Left ventricle myocardium inferior (tissue), 1 donor: ENCODE data around the gene MROH7. TPM values are rescaled to one million over a fixed set of nuclear protein-coding genes. Genes with fewer than 3 reads are reported as not detected.

ENCODE experiments used
- DNase-seq: peaks from one replicate; pipeline ENCODE4 v3.0.0-alpha.2; 2020
- H3K27ac ChIP-seq: fragments of 200-600 bp; replicated peaks from 2 replicates; pipeline ENCODE4 v1.8.0; 2021
- H3K27me3 ChIP-seq: fragments of 200-600 bp; 2 replicates; pipeline ENCODE4 v1.8.0; 2021; ENCODE audit warnings: low read depth
- H3K36me3 ChIP-seq: fragments of 200-600 bp; 2 replicates; pipeline ENCODE4 v1.8.0; 2021
- H3K4me1 ChIP-seq: fragments of 200-600 bp; 2 replicates; pipeline ENCODE4 v1.8.0; 2021
- H3K4me3 ChIP-seq: fragments of 200-600 bp; 2 replicates; pipeline ENCODE4 v1.8.0; 2021; ENCODE audit warnings: mild to moderate bottlenecking, moderate library complexity
- H3K9me3 ChIP-seq: fragments of 200-600 bp; replicated peaks from 2 replicates; pipeline ENCODE4 v1.8.0; 2021
- intact Hi-C: fragments of 100-400 bp; cut with micrococcal nuclease; formaldehyde crosslinking; loops from one replicate; pipeline ENCODE4 v1.11.0; 2022
- long read RNA-seq: library from polyadenylated mRNA; unstranded; transcript quantifications from one replicate; pipeline ENCODE4 v2.0.0, GENCODE V29; 2021
- total RNA-seq: library from RNA; stranded (reverse); fragmentation: NEBNext Ultra II Directional; extraction: Animal tissue kit (Norgen Biotek cat#: 25700); gene quantifications from one replicate; pipeline ENCODE4 v1.2.1, GENCODE V29; 2021
- TF ChIP-seq, protein P1 (sequence below): fragments of 200-600 bp; IDR thresholded peaks from 2 replicates; pipeline ENCODE4 v1.8.0; 2021; ENCODE audit warnings: antibody characterized with exemption, mild to moderate bottlenecking, borderline replicate concordance
- donor health status: DM: no; HTN: yes; CAD: no; lungs with severe emphysema.

MROH7 gene
- 6.8 TPM for total RNA-seq
- long read RNA-seq, partial matches to known transcripts = 2 of 3 reads
- long read RNA-seq, other reads (novel, unspliced or antisense) = 1 of 3 reads

DNA sequence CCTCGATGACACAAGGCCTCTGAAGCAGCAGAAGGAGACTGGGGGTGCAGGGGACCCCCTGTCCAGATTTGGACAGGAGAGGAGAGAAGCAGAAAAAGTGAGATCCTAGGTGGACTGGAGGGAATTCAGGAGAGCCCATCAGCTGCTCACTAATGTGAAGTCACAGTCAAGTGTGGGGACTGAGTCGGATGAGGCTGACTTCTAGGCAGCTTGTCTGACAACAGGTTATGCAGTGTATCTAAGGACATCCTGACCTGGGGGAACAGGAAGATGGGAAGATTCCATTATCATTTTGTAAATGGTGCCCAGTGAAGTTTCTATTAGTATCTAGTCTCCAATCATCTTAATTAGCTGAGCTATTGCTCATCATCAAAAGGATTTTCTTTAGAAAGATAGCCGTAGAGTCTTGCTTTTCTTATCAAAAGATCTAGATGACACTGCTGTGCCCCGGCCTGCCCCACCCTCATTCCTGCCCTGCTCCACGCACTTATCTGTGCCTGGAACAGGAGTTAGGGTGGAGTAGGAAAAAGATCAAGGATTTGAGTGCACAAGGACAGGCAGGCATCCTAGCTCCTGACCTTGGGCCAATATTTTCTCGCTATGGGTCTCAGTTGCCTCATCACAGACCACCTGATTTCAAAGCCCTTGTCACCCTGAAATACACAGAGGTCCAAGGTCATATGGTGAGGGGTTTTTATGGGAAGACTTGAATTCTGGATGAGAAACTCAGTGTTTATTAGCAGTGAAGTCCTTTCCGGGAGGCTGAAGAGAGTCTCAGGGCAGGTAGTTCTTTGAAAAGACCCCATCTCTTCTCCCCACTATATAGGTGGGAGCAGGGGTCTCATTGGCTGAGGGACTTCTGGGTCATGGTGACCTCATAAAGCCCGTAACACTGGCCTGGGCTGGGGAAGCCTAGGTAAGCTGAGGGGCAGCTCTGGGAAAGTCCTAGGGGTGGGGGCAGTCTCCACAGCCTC, at the start of gene MROH7:
Gene MROH7, plus strand, starts transcription at position 924 of the 974 bp plus-strand sequence. CDS start 11,141 bp downstream, outside the sequence.
- H3K4me1 ChIP-seq = peaks cover 2% of the 10 kb centered on the region
- TF ChIP-seq, protein P1, sequence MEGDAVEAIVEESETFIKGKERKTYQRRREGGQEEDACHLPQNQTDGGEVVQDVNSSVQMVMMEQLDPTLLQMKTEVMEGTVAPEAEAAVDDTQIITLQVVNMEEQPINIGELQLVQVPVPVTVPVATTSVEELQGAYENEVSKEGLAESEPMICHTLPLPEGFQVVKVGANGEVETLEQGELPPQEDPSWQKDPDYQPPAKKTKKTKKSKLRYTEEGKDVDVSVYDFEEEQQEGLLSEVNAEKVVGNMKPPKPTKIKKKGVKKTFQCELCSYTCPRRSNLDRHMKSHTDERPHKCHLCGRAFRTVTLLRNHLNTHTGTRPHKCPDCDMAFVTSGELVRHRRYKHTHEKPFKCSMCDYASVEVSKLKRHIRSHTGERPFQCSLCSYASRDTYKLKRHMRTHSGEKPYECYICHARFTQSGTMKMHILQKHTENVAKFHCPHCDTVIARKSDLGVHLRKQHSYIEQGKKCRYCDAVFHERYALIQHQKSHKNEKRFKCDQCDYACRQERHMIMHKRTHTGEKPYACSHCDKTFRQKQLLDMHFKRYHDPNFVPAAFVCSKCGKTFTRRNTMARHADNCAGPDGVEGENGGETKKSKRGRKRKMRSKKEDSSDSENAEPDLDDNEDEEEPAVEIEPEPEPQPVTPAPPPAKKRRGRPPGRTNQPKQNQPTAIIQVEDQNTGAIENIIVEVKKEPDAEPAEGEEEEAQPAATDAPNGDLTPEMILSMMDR = no peak
- H3K9me3 ChIP-seq = peaks cover 22% of the 10 kb centered on the region
- no peaks in the 10 kb centered on the region for H3K27me3 ChIP-seq
- DNase-seq = no peak
- intact Hi-C loops = no loop called here
- H3K36me3 ChIP-seq = peaks cover 2% of the 10 kb centered on the region
- H3K27ac ChIP-seq = no peak within 1 kb of the TSS
- H3K4me3 ChIP-seq = no peak within 1 kb of the TSS

DNA sequence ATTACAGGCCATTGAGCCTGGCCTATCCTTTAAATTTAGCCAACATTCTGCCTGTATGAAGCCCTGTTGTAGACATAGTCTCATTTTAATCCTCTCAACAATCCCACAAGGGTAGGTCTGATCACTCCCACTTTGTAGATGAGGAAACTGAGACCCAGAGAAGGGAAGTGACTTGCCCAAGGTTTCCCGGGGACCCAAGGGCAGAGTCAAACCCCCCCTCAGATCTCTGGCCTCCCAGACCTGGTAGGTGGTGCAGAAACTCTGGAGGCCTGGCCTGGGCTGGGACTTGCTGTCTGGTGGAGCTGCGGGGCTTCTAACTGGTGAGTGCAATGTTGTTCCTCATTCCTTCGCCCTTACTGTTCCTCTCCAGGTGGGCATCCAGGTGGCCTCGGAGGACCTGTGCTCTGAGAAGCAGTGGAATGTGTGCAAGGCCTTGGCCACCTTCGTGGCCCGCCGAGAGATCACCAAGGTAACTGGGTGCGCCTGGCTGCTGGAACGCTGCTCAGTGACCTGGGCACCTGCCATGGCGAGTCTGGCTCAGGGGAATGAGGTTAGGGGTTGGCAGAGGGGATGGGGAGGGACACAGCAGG, 47.9 kb upstream of the MROH7 start:
- no peak overlapping the region for H3K4me3 ChIP-seq
- TF ChIP-seq, protein P1 = no peak
- H3K9me3 ChIP-seq = no peaks in the 10 kb centered on the region
- H3K27me3 ChIP-seq = no peaks in the 10 kb centered on the region
- H3K4me1 ChIP-seq = peaks cover 64% of the 10 kb centered on the region
- no peak for DNase-seq
- intact Hi-C loops = no loop called here
- H3K27ac ChIP-seq = peak overlapping the region; percentile 42
- peaks cover 50% of the 10 kb centered on the region for H3K36me3 ChIP-seq

DNA sequence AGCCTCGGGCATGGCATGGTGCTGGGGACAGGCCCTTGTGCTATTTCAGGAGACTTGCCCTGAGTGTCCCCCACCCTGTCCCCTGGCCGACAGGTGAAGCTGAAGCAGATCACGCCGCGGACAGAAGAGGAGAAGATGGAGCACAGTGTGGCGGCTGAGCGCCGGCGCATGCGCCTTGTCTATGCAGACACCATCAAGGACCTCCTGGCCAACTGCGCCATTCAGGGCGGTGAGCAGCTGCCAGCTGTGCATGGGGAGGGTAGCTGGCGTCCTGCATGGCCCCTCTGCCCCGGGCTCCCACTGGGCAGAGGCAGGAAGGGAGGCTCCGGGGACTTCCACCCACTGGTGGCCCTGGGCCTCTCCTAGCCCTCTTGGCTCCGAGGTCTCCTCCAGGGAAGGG, 47.1 kb upstream of the MROH7 start:
- Histone ChIP-seq H3K4me3 (no peak overlapping the region), H3K9me3 (no peaks in the 10 kb centered on the region), H3K27ac (no peak overlapping the region), H3K4me1 (peaks cover 61% of the 10 kb centered on the region), H3K27me3 (no peaks in the 10 kb centered on the region), H3K36me3 (peaks cover 54% of the 10 kb centered on the region)
- TF ChIP-seq, protein P1 = no peak
- DNase-seq = no peak
- intact Hi-C loops = no loop called here

DNA sequence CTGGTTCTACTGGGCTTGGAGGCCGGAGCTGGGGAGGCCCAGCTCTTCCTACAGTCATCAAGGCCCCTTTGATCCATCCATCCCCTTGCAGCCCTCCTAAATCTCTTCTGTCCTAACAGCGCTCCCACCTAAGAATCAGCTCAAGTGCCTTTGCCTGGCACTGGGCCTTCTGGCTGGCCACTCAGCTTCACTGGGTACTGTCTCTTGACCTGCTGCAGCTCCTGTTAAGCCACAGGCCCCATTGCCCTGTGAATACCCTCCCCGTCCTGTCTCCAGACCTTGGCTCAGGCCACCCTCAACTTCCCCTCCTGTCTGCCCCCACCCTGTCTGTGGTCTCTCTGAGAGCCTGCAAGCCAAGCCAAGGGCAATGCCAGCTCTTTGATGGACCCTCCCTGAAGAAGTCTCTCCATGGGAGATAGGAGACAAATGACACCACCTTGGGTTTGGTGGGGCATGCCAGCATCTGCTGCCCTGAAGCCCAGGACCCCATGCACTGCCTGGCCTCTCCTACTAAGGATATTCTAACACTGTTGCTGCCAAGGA, 45.6 kb upstream of the MROH7 start:
- Histone ChIP-seq H3K9me3 (no peaks in the 10 kb centered on the region), H3K27me3 (no peaks in the 10 kb centered on the region), H3K36me3 (peaks cover 66% of the 10 kb centered on the region), H3K4me3 (no peak overlapping the region), H3K4me1 (peaks cover 47% of the 10 kb centered on the region), H3K27ac (peak overlapping the region; percentile 21)
- DNase-seq = no peak
- intact Hi-C loops = no loop called here
- TF ChIP-seq, protein P1 = no peak

DNA sequence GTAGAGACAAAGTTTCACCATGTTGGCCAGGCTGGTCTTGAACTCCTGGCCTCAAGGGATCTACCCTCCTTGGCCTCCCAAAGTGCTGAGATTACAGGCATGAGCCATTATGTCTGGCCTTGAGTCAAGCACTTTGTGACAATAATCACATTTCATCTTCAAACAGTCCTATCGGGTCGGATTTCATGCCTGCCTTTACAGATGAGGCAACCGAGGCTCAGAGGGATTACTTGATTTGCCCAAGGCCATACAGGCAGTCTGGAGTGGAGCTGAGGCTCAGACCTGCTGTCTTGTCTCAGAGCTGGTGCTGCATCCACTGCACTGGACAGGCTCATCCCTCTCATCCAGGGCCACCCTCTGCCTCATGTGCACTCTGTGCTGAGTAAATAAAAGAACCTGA, 44.8 kb upstream of the MROH7 start:
- peaks cover 63% of the 10 kb centered on the region for H3K36me3 ChIP-seq

More for the DNA sequence above, 44.8 kb upstream of the MROH7 start:
- Histone ChIP-seq H3K4me3 (no peak overlapping the region), H3K27ac (peak overlapping the region; percentile 21), H3K9me3 (no peaks in the 10 kb centered on the region), H3K27me3 (no peaks in the 10 kb centered on the region), H3K4me1 (peaks cover 39% of the 10 kb centered on the region)
- TF ChIP-seq, protein P1 = no peak
- intact Hi-C loops = no loop called here
- no peak for DNase-seq
